NB4 (cell line): ENCODE results near the gene KLHL3.

Source experiments
- DNase-seq: peaks from one replicate; pipeline ENCODE4 v3.0.0; 2010; ENCODE audit warnings: low read depth
- H3K4me3 ChIP-seq: one replicate; pipeline ENCODE4 v1.5.1; 2011; ENCODE audit warnings: mild to moderate bottlenecking, low read depth, low read length, moderate library complexity
- CTCF ChIP-seq: IDR thresholded peaks from one replicate; pipeline ENCODE4 v1.5.1; 2012; ENCODE audit warnings: low read depth, low read length
- MAX ChIP-seq: IDR thresholded peaks from 2 replicates; pipeline ENCODE4 v1.6.1; 2011; ENCODE audit warnings: low read depth, low read length
- MYC ChIP-seq: IDR thresholded peaks from 2 replicates; pipeline ENCODE4 v1.6.1; 2011; ENCODE audit warnings: low read depth, low read length
- POLR2A ChIP-seq: IDR thresholded peaks from 2 replicates; pipeline ENCODE4 v1.6.1; 2011; ENCODE audit warnings: mild to moderate bottlenecking; ENCODE audit not compliant: insufficient read length; ENCODE audit errors: extremely low read depth

Gene KLHL3

GRCh38 chr5:137629646-137630045 is 106.2 kb downstream of the KLHL3 start:
- no peak overlapping the region for H3K4me3 ChIP-seq
- DNase-seq = peak; percentile 65
- TF ChIP-seq MAX (no peak), CTCF (peak; percentile 78), MYC (no peak), POLR2A (no peak)

GRCh38 chr5:137627706-137628105 is 108.2 kb downstream of the KLHL3 start:
- TF ChIP-seq MYC = no peak
- TF ChIP-seq POLR2A = no peak
- TF ChIP-seq CTCF = no peak
- no peak for TF ChIP-seq MAX
- DNase-seq = no peak
- no peak overlapping the region for H3K4me3 ChIP-seq

GRCh38 chr5:137627293-137627692 is 108.6 kb downstream of the KLHL3 start:
- no peak for DNase-seq
- TF ChIP-seq POLR2A (no peak), CTCF (no peak), MYC (no peak), MAX (no peak)
- no peak overlapping the region for H3K4me3 ChIP-seq

- TF ChIP-seq MAX (no peak), POLR2A (no peak), CTCF (no peak), MYC (no peak)
- no peak overlapping the region for H3K4me3 ChIP-seq
- no peak for DNase-seq
Observed at GRCh38 chr5:137624786-137625349, 111.0 kb downstream of the KLHL3 start.

GRCh38 chr5:137622850-137623249 is 113.0 kb downstream of the KLHL3 start:
- H3K4me3 ChIP-seq = no peak overlapping the region
- TF ChIP-seq CTCF (no peak), POLR2A (no peak), MAX (no peak), MYC (no peak)
- DNase-seq = peak; percentile 9
